ENCODE results near the gene SCYL2.

The SCYL2 gene

GRCh38 chr12:100329800-100330199 is 62.8 kb downstream of the SCYL2 start (continued):
- TF ChIP-seq TSHZ2 (CRISPR knock-in tag; IDR thresholded peaks at IDR 0.05) (no peak), ZFP30 (CRISPR knock-in tag; IDR thresholded peaks at IDR 0.05) (no peak), PPARA (CRISPR knock-in tag; IDR thresholded peaks at IDR 0.05; ENCODE audit: borderline replicate concordance) (no peak), ISL1 (CRISPR knock-in tag; IDR thresholded peaks at IDR 0.05) (no peak), GLIS3 (CRISPR knock-in tag; IDR thresholded peaks at IDR 0.05) (no peak), CSDC2 (CRISPR knock-in tag; IDR thresholded peaks at IDR 0.05) (no peak), RARB (CRISPR knock-in tag; IDR thresholded peaks at IDR 0.05) (no peak), ZNF565 (CRISPR knock-in tag; conservative IDR thresholded peaks at IDR 0.05; ENCODE audit: low read depth) (no peak), OSR1 (CRISPR knock-in tag; IDR thresholded peaks at IDR 0.05) (no peak), POU6F1 (CRISPR knock-in tag; IDR thresholded peaks at IDR 0.05; ENCODE audit: borderline replicate concordance, low read depth) (no peak), ZNF70 (CRISPR knock-in tag; IDR thresholded peaks at IDR 0.05) (no peak), BACH2 (CRISPR knock-in tag; IDR thresholded peaks at IDR 0.05; ENCODE audit: borderline replicate concordance) (no peak), ZC3H10 (CRISPR knock-in tag; IDR thresholded peaks at IDR 0.05) (no peak), TOX (CRISPR knock-in tag; IDR thresholded peaks at IDR 0.05; ENCODE audit: borderline replicate concordance) (no peak)

GRCh38 chr12:100331871-100332270 is 64.9 kb downstream of the SCYL2 start:
- ATAC-seq: no peak
- TF ChIP-seq ZNF565 (CRISPR knock-in tag; conservative IDR thresholded peaks at IDR 0.05; ENCODE audit: low read depth) (no peak), PPARA (CRISPR knock-in tag; IDR thresholded peaks at IDR 0.05; ENCODE audit: borderline replicate concordance) (no peak), ESRRG (CRISPR knock-in tag; IDR thresholded peaks at IDR 0.05) (no peak), TSHZ2 (CRISPR knock-in tag; IDR thresholded peaks at IDR 0.05) (no peak), ZFP3 (CRISPR knock-in tag; IDR thresholded peaks at IDR 0.05) (no peak), ZNF8 (CRISPR knock-in tag; IDR thresholded peaks at IDR 0.05) (no peak), ISL1 (CRISPR knock-in tag; IDR thresholded peaks at IDR 0.05) (no peak), ZC3H10 (CRISPR knock-in tag; IDR thresholded peaks at IDR 0.05) (no peak), CSRNP3 (CRISPR knock-in tag; IDR thresholded peaks at IDR 0.05) (no peak), CSDC2 (CRISPR knock-in tag; IDR thresholded peaks at IDR 0.05) (no peak), POU6F1 (CRISPR knock-in tag; IDR thresholded peaks at IDR 0.05; ENCODE audit: borderline replicate concordance, low read depth) (no peak), ZNF70 (CRISPR knock-in tag; IDR thresholded peaks at IDR 0.05) (no peak), BACH2 (CRISPR knock-in tag; IDR thresholded peaks at IDR 0.05; ENCODE audit: borderline replicate concordance) (no peak), TOX (CRISPR knock-in tag; IDR thresholded peaks at IDR 0.05; ENCODE audit: borderline replicate concordance) (no peak)

- no peak for ATAC-seq
- TF ChIP-seq ZNF70 (CRISPR knock-in tag; IDR thresholded peaks at IDR 0.05) (no peak), GLIS3 (CRISPR knock-in tag; IDR thresholded peaks at IDR 0.05) (no peak), TOX (CRISPR knock-in tag; IDR thresholded peaks at IDR 0.05; ENCODE audit: borderline replicate concordance) (no peak), TCF4 (CRISPR knock-in tag; IDR thresholded peaks at IDR 0.05; ENCODE audit: borderline replicate concordance) (no peak), ARNTL (CRISPR knock-in tag; IDR thresholded peaks at IDR 0.05; ENCODE audit: borderline replicate concordance, low read depth) (no peak), OSR1 (CRISPR knock-in tag; IDR thresholded peaks at IDR 0.05) (no peak), ZNF565 (CRISPR knock-in tag; conservative IDR thresholded peaks at IDR 0.05; ENCODE audit: low read depth) (no peak), ZNF8 (CRISPR knock-in tag; IDR thresholded peaks at IDR 0.05) (no peak), PATZ1 (CRISPR knock-in tag; IDR thresholded peaks at IDR 0.05; ENCODE audit: borderline replicate concordance) (no peak), ZFP3 (CRISPR knock-in tag; IDR thresholded peaks at IDR 0.05) (no peak), BACH2 (CRISPR knock-in tag; IDR thresholded peaks at IDR 0.05; ENCODE audit: borderline replicate concordance) (no peak), SNAI2 (CRISPR knock-in tag; IDR thresholded peaks at IDR 0.05) (no peak), CSRNP3 (CRISPR knock-in tag; IDR thresholded peaks at IDR 0.05) (no peak), RARB (CRISPR knock-in tag; IDR thresholded peaks at IDR 0.05) (no peak), ISL1 (CRISPR knock-in tag; IDR thresholded peaks at IDR 0.05) (no peak), CSDC2 (CRISPR knock-in tag; IDR thresholded peaks at IDR 0.05) (no peak), ZC3H10 (CRISPR knock-in tag; IDR thresholded peaks at IDR 0.05) (no peak), ZFP30 (CRISPR knock-in tag; IDR thresholded peaks at IDR 0.05) (no peak)
Measured at GRCh38 chr12:100332852-100333251, 65.9 kb downstream of the SCYL2 start.
